HG02852 (cell line): ENCODE data around the gene EHD4.

Experiments used
- ATAC-seq: cut with Tn5 transposase; IDR thresholded peaks from one replicate; pipeline ENCODE4 v1.9.1; 2021; ENCODE audit warnings: mild to moderate bottlenecking, moderate library complexity; ENCODE audit not compliant: unreplicated experiment

Gene EHD4

GRCh38 chr15:41847981-41848380 lies 124.4 kb downstream of the EHD4 start:
- no peak for ATAC-seq

- no peak for ATAC-seq
Measured at GRCh38 chr15:41847206-41847605, 125.2 kb downstream of the EHD4 start.
